CD4-positive, alpha-beta T cell treated with Interleukin-1 beta for 1 hour (primary cell): ENCODE results near the gene CNGB1.
A peak's percentile ranks its signal among the peaks of the same experiment; 100 is the strongest.
"Not testable (repeated sequence)": the region's sequence is repeated elsewhere in the genome, so short reads cannot be mapped to it uniquely, and the experiment has no call there.

Source experiments
- DNase-seq, 2 donors: peaks; one replicate each; pipeline ENCODE4 v3.0.0-alpha.2; 2020 to 2022

Gene CNGB1

GRCh38 chr16:57996406-57997175 lies 25.7 kb upstream of the CNGB1 start:
- no peak for DNase-seq

GRCh38 chr16:57995721-57996405 lies 24.9 kb upstream of the CNGB1 start:
- no peak for DNase-seq

DNA sequence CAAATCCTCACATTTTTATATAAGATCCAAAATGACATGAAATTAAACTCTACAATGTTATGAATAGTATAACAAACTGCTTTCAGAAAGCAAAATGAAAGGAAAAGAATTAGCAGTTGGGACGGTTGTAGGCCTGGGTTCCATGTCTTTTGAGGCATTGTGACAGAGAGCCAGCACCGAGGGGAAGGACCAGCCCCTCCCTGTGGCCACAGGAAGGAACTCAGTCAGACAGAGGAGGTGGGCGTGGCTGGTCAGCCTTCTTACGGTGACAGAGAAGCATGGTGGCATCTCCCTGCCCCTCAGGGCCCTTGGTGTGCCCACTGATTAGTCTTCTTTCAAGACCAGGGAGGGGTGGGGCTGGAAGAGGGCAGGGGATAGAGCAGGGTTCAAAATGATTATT lies 23.9 kb upstream of the CNGB1 start:
- DNase-seq = peak; percentile 57 to 66

- DNase-seq = no peak
Measured at GRCh38 chr16:57994361-57994760, 23.4 kb upstream of the CNGB1 start.

DNA sequence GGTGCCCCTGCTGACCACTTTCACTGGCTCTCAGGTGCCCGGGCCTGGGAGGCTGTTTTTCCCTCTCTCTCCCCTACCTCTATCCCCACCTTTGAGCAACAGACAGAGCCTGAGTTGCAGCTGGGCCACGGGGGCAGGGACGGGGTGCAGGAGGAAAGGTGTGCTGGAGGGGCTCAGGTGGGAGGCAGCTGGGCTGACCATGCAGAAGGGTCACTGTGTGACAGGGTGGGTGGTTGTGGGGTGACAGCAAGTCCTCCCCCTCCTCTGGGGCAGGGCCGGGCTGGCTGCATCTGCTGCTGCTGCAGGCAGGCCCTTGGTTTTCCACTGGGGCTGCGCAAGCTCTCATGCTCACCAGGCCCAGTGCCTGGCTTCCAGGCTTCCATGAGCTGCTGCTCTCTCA lies 23.0 kb upstream of the CNGB1 start:
- DNase-seq = no peak

DNA sequence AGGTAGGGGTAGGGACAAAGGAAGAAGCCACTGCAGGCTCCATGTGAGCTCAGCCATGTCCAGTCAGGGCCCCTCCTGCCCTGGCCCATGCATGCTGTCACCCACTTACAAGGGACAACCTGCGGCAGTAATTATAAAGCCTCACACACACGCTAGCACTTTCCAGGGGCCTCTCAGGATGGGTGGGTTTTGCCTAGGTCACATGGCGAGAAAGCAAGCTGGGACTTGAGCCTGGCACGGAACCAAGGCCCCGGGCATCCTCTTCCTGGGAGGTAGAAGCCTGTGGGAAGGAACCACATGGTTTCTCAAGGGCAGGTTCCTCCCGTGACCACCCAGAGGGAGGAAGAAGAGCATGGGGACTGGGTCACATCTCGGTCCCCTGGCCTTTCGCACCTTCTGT lies 22.5 kb upstream of the CNGB1 start:
- no peak for DNase-seq

- DNase-seq = no peak
Measured at GRCh38 chr16:57992084-57992483, 21.2 kb upstream of the CNGB1 start.

- no peak for DNase-seq
Measured at GRCh38 chr16:57991551-57992059, 20.7 kb upstream of the CNGB1 start.

DNA sequence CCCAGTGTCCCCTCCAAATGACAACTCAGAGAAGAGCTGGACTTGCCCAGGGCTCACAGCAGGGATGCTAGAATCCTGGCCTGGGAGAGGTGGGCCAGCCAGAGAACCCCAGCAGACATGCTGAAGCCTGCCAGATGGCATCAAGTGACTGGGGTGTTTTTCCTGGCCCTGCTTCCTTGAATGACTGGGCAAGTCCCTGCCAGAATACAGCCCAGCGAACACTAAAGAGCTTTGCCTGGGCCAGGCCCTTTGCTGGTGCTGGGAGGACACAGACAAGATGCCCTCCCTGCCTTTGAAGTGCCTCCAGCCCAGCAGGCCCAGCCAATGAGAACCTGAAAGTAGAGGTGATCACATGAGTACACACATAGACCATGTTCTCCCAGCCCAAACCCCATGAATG lies 18.0 kb upstream of the CNGB1 start:
- no peak for DNase-seq

DNA sequence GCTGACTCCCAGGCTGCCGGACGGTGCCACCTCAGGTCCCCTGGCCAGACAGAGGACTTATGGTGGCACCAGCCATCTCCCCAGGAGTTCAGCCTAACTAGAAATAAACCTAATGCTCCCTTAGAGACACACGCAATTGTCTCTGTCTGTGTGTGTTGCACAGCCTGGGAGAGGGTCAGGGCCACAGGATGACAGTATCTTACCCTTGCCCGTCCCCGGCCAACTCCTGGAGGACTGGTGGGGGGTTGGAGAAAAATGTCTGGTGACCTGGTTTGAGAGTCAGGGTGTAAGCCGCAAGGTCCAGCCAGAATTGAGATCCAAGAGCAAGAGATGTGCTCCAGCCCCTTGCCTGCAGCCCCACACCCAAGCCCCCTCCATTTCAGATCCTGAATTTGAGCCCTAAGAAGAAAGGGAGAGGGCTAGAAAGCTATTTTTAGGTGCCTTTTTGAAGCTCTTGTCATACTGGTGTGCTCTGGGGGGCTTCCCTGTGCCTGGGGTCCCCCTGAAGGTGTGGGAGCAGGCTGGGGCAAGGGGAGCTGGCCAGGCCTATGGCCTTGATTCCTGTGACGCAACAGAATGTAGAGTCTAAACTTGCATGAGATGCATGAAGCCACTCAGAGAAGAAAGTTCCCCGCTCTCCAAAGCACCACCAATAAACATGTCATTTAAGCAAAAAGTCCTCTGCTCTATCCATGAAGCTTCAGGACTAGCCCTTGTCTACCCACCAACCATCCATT lies 16.7 kb upstream of the CNGB1 start:
- no peak for DNase-seq

- no peak for DNase-seq
Measured at GRCh38 chr16:57986196-57986595, 15.3 kb upstream of the CNGB1 start.

GRCh38 chr16:57985204-57986181 lies 14.6 kb upstream of the CNGB1 start:
- DNase-seq = no peak

- DNase-seq = peak; percentile 94 to 95
Measured at GRCh38 chr16:57984443-57985203, 13.7 kb upstream of the CNGB1 start.

- no peak for DNase-seq
Measured at GRCh38 chr16:57982385-57982784, 11.5 kb upstream of the CNGB1 start.

- DNase-seq = no peak
Measured at GRCh38 chr16:57981636-57982035, 10.7 kb upstream of the CNGB1 start.

DNA sequence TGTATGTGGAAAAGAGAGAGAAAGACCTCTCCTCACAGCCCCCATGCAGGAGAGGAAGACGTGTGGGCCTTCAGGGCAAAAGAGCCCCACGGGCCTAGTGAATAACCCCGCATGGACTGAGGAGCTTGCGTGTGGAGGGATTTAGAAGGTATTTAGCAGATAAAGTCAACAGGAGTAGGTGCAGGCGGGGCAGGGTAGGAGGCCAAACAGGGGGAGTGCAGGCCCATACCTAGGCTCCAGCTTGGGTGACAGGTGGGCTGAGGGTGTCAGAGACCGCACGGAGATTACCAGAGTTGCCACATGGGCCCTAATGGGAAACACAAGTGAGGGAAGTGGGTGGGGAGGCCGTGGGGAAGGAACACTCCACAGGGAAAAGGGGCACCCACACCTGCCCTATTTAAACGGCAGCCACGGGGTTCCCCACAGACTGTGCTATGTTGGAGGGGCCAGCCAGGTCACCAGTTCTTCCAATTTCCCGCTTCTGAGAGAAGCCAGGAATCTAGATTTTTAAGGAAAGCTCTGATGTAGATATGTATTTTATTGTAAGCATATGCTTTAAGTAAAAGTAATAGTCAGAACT lies 8.2 kb upstream of the CNGB1 start:
- no peak for DNase-seq

DNA sequence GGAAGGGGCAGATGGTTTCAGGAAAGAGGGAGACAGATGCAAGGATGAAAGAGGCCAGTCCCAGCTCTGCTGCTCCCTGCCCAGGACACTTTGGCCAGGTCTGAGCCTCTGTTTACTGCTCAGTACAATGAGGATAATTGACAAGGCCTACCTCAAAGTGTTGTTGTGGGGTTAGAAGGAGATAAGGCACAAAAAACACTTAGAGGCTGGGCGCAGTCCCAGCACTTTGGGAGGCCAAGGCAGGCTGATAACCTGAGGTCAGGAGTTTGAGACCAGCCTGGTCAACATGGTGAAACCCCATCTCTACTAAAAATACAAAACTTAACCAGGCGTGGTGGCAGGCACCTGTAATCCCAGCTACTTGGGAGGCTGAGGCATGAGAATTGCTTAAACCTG lies 7.1 kb upstream of the CNGB1 start:
- DNase-seq = not testable (repeated sequence)

GRCh38 chr16:57977418-57978069 lies 6.6 kb upstream of the CNGB1 start:
- no peak for DNase-seq

- DNase-seq = no peak
Measured at GRCh38 chr16:57976331-57976796, 5.4 kb upstream of the CNGB1 start.

GRCh38 chr16:57972306-57972705 lies 1.4 kb upstream of the CNGB1 start:
- no peak for DNase-seq

DNA sequence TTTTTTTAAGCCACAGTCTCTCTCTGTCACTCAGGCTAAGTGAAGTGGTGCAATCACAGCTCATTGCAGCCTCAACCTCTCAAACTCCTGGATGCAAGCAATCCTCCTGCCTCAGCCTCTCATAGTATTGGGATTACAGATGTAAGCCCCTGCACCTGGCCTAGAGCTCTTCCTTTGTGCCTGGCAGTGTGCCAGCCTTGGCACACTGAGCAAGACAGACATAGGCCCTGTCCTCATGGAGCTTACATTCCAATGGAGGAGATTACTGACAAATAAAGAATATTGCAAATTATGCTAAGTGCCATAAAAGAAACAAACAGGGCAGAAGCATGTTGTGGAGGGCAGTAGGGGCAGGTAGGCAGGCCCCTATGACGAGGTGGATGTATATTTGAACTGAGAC lies 920 bp upstream of the CNGB1 start:
- no peak for DNase-seq
